ENCODE data around the gene PLEKHG4B.
"Not testable (repeated sequence)": the region's sequence is repeated elsewhere in the genome, so short reads cannot be mapped to it uniquely, and the experiment has no call there.

The PLEKHG4B gene

GRCh38 chr5:218457-219291 lies 126.7 kb downstream of the PLEKHG4B start:
- no peak for DNase-seq (ENCODE audit: low read depth in 1 of 2, low spot score in 1 of 2)

- DNase-seq (ENCODE audit: low read depth in 1 of 2, low spot score in 1 of 2), result no peak
These were observed 127.5 kb downstream of the PLEKHG4B start for GRCh38 chr5:219460-219863.

- DNase-seq (ENCODE audit: low read depth in 1 of 2, low spot score in 1 of 2), result no peak
These were observed 128.0 kb downstream of the PLEKHG4B start for GRCh38 chr5:219991-220390.

GRCh38 chr5:222951-223715 lies 131.2 kb downstream of the PLEKHG4B start:
- not testable (repeated sequence) for DNase-seq (ENCODE audit: low read depth in 1 of 2, low spot score in 1 of 2)

- DNase-seq (ENCODE audit: low read depth in 1 of 2, low spot score in 1 of 2), result no peak
These were observed 131.8 kb downstream of the PLEKHG4B start for GRCh38 chr5:223791-224190.

- DNase-seq (ENCODE audit: low read depth in 1 of 2, low spot score in 1 of 2), result no peak
These were observed 133.4 kb downstream of the PLEKHG4B start for GRCh38 chr5:225334-225733.

DNA sequence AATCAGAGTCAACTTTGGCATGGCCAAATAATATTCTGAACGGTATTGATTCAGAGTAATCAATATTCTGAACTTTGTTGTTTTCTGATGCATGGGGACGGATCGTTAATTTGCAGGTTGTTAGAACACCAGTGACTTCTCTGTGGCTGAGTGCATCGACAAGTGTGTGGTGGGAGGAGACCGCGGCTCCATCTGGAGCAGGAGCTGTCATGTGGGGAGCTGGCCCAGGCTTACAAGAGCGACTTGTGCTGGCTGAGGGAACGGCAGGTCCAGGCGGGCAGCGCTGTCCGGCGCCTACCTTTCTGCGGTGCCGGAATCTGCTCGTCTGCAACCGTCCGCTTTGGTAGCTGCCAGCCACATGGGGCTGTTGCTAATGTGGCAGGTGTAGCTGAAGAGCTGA lies 135.4 kb downstream of the PLEKHG4B start:
- DNase-seq (ENCODE audit: low read depth in 1 of 2, low spot score in 1 of 2), result not testable (repeated sequence)

GRCh38 chr5:228886-229285 lies 136.9 kb downstream of the PLEKHG4B start:
- no peak for DNase-seq (ENCODE audit: low read depth in 1 of 2, low spot score in 1 of 2)

DNA sequence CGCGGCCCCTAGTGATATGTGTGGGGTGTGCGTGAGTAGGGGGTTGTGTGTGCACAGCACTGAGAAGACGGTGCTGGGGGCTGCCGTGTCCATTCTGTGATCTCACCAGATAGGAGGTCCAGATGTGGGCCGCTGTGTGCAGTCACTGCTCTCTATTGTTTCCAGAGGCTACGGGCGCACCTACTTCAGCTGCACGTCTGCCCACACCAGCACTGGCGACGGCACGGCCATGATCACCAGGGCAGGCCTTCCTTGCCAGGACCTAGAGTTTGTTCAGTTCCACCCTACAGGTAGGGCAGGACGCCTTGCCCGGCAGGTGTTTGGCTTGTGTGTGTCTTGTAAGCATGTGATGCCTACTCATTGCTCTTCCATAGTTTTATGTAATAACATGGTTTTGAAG lies 138.7 kb downstream of the PLEKHG4B start:
- DNase-seq (ENCODE audit: low read depth in 1 of 2, low spot score in 1 of 2), result no peak

DNA sequence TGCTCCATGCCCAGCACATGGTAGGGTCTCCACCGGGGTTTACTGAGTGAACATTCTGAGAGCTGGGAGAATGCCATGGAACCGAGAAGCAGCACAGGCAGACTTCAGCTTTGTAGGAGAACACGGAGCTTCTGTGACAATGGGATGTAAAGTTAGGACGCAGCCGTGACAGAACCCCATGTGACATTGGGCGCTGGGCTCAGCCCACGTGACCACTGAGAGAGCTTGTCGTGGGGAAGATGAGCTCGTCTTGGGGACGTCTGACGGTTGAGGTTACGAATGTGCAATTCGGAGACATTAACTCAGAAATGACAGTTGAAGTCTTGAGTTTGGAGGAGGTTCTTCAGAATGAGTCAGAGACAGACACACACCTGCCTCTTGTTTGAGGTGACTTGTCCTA lies 139.7 kb downstream of the PLEKHG4B start:
- DNase-seq (ENCODE audit: low read depth in 1 of 2, low spot score in 1 of 2), result no peak

DNA sequence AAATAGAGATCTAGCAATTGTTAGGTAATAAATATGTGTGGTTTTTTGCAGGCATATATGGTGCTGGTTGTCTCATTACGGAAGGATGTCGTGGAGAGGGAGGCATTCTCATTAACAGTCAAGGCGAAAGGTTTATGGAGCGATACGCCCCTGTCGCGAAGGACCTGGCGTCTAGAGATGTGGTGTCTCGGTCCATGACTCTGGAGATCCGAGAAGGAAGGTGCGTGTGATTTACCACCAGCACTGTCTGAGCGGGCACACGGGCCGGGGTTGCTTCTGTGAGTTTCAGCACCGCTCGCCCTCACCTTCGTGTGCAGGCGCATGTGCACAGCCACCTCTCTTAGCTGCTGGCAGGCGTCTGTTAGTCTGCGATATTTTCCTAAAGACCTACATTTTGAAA lies 141.5 kb downstream of the PLEKHG4B start:
- not testable (repeated sequence) for DNase-seq (ENCODE audit: low read depth in 1 of 2, low spot score in 1 of 2)

DNA sequence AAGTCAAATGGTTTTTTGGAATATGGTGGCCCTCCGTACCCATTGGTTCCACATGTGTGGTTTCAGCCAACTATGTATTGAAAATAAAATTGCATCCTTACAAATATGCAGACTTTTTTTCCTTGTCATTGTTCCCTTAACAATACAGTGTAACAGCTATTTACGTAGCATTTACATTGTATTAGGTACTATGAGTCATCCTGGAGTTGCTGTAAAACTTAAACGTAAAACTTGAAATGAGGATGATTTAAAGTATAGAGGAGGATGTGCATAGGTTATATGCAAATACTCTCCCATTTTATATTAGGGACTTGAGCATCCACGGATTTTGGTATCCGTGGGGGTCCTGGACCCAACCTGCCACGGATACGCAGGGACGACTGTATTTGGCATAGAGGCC lies 142.5 kb downstream of the PLEKHG4B start:
- DNase-seq (ENCODE audit: low read depth in 1 of 2, low spot score in 1 of 2), result no peak

- DNase-seq (ENCODE audit: low read depth in 1 of 2, low spot score in 1 of 2), result not testable (repeated sequence)
These were observed 143.6 kb downstream of the PLEKHG4B start for GRCh38 chr5:235527-235926.

- not testable (repeated sequence) for DNase-seq (ENCODE audit: low read depth in 1 of 2, low spot score in 1 of 2)
These were observed 146.0 kb downstream of the PLEKHG4B start for GRCh38 chr5:237931-238330.

Data from activated T-helper 1 cell treated with anti-CD3 and anti-CD28 coated beads, Interleukin-2, amount 50 U/mL, for 16 hours (primary cell).